Cerebellar cortex (tissue), 1 donor: ENCODE measurements around the gene PRM3.

Experiments used
- DNase-seq: peaks from one replicate; pipeline ENCODE4 v3.0.0-alpha.2; 2015; ENCODE audit warnings: low spot score

PRM3 gene

DNA sequence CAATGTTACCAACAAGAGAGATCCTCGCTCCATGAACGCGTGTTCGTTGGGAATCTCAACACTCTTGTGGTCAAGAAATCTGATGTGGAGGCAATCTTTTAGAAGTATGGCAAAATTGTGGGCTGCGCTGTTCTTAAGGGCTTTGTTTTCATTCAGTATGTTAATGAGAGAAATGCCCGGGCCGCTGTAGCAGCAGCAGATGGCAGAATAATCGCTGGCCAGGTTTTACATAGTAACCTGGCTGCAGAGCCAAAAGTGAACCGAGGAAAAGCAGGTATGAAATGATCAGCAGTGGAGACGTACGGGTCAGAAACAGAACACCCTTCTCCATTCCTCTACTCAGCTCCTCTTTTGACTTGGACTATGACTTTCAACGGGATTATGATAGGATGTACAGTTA lies 30.8 kb downstream of the PRM3 start:
- peak; percentile 88 for DNase-seq

- DNase-seq, result no peak
Observed at GRCh38 chr16:11241480-11242204, 31.8 kb downstream of the PRM3 start.

GRCh38 chr16:11240636-11241473 lies 32.6 kb downstream of the PRM3 start:
- DNase-seq, result no peak

DNA sequence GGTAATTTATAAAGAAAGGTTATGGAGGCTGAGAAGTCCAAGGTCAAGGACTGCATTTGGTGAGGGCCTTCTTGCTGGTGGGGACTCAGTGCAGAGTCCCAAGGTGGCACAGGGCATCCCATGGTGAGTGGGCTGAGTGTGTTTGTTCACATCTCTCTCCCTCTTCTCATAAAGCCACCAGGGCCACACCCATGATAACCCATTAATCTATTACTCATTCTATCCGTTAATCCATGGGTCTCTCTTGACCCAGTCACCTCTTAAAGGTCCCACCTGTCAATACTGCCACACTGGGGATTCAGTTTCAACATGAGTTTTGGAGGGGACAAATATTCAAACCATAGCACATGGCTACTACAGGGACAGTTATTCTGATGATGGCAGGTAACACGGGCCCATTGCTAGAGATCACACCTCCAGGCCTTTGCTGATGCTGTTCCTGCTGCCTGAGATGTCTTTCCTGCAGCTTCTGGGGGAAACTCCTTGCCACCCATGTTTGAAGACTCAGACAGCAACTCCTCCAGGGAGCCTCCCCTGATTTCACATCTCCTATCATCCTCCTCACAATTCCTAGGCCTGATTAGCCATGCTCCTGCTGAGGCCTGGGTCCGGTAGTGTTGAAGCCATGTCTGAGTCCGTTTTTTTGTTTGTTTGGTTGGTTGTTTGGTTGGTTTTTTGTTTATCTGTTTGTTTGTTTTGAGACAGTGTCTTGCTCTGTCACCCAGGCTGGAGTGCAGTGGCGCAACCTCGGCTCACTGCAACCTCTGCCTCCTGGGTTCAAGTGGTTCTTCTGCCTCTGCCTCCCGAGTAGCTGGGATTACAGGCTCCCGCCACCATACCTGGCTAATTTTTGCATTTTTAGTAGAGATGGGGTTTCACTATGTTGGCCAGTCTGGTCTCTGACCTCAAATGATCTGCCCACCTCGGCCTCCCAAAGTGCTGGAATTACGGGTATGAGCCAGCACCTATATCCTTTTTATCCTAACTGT lies 33.5 kb downstream of the PRM3 start:
- no peak for DNase-seq

DNA sequence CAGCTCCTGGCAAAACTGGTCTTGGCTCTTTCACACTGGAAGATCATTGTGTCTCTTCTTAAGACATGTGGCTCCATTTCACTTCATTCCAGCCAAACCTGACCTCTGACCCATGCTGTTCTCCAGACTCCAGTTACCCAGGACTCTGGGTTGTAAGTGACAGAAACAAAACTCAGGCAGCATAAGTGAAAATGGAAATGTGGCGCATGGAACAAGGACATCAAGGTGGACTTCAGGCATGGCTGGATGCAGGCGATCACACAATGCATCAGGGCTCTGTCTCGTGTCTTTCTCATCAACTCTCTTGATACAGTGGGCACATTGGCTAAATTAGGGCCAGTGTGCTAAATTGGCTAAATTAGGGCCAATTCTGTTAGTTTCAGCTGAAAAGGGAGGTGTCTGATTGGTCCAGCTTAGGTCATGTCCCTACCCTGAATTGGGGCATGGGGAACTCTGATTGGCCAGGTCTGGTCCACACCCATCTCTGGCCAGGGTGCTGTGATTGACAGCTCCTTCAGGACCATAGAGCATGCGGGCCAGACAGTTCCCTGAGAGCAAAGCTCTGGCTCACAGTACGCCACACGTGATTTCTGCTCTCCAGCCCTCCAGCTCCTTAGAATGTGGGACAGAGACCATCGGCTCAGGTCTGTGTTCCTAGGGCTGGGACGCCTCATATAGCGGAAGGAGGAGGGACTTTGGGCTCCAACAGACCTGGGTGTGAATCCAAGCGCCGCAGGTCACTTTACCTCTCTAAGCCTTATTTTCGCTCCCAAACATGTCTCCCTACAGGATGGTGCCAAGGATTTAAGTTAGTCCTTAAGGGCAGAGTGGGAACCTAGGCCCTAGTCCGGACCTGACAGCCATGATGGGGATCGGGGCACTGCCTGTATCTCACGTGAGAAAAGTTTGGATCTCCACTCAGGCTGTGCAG lies 34.9 kb downstream of the PRM3 start:
- DNase-seq, result no peak

DNA sequence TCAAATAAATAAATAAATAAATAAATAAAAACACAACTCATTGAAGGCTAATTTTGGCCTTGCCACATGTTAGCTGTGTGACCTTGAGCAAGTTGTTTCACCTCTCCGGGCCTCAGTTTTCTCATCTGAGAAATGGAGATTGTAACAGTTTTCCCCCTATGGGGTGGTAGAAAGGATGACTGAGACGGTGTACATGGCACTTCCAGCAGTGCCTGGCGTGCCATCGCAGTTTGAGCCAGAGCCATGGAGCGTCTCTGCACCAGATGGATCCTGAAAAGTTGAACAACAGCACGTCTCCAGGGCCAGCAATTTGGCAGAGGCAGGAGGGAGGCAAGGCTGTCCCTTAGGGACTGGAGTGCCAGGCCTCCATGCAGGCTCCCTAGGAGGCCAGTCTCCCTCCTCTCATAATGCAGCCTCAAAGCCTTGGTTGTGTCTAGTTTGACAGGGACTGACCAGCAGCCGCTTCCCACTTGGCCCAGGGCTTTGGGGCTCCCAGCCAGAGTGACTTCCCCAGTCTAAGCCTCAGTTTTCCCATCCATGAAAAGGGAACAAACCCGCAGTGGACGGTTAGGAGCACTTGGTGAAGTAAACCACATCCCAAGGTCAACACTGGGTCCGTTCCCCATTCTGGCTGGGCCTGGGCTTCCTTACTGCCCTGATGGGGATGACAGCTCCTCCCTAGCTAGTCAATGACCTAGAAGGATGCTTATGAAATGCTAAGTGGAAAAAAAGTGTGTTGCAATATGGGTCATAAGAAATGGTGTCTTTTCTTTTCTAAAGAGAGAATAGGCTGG lies 36.8 kb downstream of the PRM3 start:
- no peak for DNase-seq

DNA sequence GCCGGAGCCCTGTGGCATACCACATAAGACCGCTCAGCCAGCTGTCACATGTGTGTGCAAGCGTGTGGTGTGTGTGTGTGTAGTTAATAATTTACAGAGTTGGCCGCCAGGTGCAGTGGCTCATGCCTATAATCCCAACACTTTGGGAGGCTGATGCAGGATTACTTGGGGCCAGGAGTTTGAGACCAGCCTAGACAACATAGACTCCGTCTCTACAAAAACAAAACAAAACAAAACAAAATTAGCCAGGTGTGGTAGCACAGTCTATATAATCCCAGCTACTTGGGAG lies 37.8 kb downstream of the PRM3 start:
- no peak for DNase-seq

- no peak for DNase-seq
Observed at GRCh38 chr16:11234884-11235702, 38.3 kb downstream of the PRM3 start.

GRCh38 chr16:11233727-11234376 lies 39.6 kb downstream of the PRM3 start:
- DNase-seq, result no peak

DNA sequence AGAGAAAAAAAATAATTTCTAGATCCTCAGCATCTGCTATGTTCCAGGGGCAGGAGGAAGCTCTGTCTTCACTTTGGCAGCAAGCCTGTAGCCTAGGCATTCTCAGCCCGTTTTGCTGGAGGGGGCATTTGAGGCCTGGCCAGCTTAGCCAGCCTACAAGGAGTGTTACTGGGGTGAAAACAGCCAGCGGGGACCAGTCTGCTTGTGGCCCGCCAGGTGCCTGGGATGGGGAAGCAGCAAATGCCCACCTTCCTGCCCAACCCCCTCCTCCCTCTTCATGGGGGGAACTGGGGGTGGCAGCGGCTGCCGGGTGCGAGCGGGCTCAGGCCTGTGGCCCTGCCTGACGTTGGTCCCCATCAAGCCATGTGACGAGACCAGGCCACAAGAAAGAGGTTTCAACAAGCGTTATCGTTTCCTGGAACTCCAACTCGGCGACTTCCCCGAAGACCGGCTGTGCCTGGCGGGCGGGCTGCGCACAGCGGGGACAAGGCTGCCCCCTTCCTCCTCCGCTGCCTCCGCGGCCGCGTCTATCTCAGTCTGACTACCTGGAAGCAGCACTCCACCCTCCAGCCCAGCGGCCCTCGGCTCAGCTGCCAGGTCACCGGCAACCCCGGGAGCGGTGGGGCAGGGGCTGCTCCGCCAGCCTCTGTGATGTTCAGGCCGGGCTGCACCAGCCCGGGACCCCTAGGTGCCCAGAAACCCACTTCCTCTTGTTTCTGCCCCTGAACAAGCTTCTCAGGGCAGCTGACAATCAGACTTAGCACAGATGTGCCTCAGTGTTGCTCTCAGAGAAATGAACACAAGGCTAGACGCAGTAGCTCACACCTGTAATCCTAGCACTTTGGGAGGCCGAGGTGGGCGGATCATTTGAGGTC lies 40.3 kb downstream of the PRM3 start:
- DNase-seq, result peak; percentile 55

GRCh38 chr16:11232302-11232851 lies 41.1 kb downstream of the PRM3 start:
- no peak for DNase-seq

GRCh38 chr16:11231367-11231970 lies 42.0 kb downstream of the PRM3 start:
- DNase-seq, result no peak

GRCh38 chr16:11229906-11230305 lies 43.5 kb downstream of the PRM3 start:
- peak; percentile 81 for DNase-seq

GRCh38 chr16:11229432-11229831 lies 44.0 kb downstream of the PRM3 start:
- DNase-seq, result no peak

DNA sequence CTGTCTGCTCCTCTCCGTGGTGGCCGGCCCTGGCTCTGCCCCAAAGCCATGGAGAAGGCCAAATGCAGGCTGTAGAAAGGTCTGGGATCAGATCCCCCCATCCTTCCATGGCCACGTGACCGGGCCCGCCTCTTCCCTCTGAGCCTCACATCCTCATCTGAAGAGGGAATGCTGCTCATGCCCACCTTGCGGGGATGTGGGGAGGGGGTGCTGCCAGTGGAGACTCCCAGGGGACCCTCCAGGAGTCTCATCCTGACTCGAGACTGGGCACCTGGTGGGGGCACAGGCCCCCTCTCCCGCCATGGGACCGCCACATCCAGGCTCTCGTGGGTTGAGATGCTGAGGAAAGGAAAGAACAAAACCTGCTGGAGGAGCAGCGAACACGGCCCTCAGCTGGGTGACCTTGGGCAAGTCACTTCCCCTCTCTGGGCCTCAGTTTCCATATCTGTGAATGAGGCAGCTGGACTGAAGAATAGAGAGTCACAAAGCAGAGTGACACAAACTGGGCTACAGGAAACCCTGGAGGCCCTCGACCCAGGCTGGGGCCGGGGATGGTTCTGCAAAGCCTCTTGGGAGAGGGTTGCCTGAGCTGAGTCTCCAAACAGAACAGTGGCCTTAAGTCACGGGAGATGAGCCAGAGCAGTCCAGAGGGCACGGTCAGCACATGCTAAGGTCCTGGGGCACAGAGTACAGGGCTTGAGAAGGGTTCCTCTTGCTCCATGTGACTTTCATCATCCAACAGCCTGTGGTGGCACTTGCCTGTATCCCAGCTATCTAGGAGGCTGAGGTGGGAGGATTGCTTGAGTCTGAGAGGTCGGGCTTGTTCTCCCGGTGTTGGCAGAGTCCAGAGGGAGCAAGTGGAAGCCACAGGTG lies 47.5 kb downstream of the PRM3 start:
- DNase-seq, result no peak
